ENCODE measurements around the gene ZNG1B.
"Not testable (repeated sequence)": the region's sequence is repeated elsewhere in the genome, so short reads cannot be mapped to it uniquely, and the experiment has no call there.

DNA sequence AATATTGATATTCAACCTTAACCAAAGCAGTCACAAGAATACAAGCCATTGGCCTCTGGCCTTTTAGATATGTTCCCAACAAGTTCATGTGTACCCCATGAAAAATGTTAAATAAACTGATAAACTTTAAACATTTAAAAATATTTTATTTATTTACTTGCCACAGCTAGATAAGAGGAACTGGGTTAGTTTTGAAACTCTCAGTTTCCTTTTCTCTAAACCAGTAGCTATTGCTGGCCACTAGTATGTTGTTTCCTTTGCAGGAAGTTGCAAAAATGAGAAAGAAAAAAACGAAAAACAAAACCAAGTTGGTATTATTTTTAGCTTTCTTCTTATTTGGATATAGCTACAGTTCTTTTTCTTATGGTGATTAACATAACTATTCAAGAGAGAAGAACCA is 5.7 kb upstream of the ZNG1B start:
- TF ChIP-seq POLR2AphosphoS5, POLR2A (IDR thresholded peaks at IDR 0.05): not testable (repeated sequence)
- TF ChIP-seq, protein P1, sequence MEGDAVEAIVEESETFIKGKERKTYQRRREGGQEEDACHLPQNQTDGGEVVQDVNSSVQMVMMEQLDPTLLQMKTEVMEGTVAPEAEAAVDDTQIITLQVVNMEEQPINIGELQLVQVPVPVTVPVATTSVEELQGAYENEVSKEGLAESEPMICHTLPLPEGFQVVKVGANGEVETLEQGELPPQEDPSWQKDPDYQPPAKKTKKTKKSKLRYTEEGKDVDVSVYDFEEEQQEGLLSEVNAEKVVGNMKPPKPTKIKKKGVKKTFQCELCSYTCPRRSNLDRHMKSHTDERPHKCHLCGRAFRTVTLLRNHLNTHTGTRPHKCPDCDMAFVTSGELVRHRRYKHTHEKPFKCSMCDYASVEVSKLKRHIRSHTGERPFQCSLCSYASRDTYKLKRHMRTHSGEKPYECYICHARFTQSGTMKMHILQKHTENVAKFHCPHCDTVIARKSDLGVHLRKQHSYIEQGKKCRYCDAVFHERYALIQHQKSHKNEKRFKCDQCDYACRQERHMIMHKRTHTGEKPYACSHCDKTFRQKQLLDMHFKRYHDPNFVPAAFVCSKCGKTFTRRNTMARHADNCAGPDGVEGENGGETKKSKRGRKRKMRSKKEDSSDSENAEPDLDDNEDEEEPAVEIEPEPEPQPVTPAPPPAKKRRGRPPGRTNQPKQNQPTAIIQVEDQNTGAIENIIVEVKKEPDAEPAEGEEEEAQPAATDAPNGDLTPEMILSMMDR (IDR thresholded peaks at IDR 0.05), result not testable (repeated sequence)
